NCI-H526 (cell line): ENCODE results near the gene MRPL38.
A peak's percentile ranks its signal among the peaks of the same experiment; 100 is the strongest.
"Not testable (repeated sequence)": the region's sequence is repeated elsewhere in the genome, so short reads cannot be mapped to it uniquely, and the experiment has no call there.

ENCODE experiments used
- DNase-seq, 2 experiments: peaks; one replicate each; lab custom pipeline; 2025; lab: John Stamatoyannopoulos, UW

The MRPL38 gene

GRCh38 chr17:75876190-75876937, 28.3 kb downstream of the MRPL38 start:
- no peak for DNase-seq

- no peak for DNase-seq
Measured at GRCh38 chr17:75875940-75876189, 28.8 kb downstream of the MRPL38 start.

GRCh38 chr17:75875182-75875939, 29.3 kb downstream of the MRPL38 start:
- DNase-seq: no peak

GRCh38 chr17:75874323-75875181, 30.1 kb downstream of the MRPL38 start:
- DNase-seq: no peak

GRCh38 chr17:75873587-75874322, 30.9 kb downstream of the MRPL38 start:
- DNase-seq: no peak

- DNase-seq: no peak
Measured at GRCh38 chr17:75872434-75873351, 32.0 kb downstream of the MRPL38 start.

- DNase-seq: not testable (repeated sequence)
Measured at GRCh38 chr17:75870228-75870627, 34.5 kb downstream of the MRPL38 start.

- DNase-seq: no peak
Measured at GRCh38 chr17:75869282-75870141, 35.2 kb downstream of the MRPL38 start.

- not testable (repeated sequence) for DNase-seq
Measured at GRCh38 chr17:75868730-75869281, 35.9 kb downstream of the MRPL38 start.

GRCh38 chr17:75865404-75866188, 39.1 kb downstream of the MRPL38 start:
- DNase-seq: not testable (repeated sequence)

GRCh38 chr17:75864887-75865286, 39.8 kb downstream of the MRPL38 start:
- DNase-seq: not testable (repeated sequence)

- no peak for DNase-seq
Measured at GRCh38 chr17:75864448-75864871, 40.2 kb downstream of the MRPL38 start.

- no peak for DNase-seq
Measured at GRCh38 chr17:75861927-75862317, 42.8 kb downstream of the MRPL38 start.

- not testable (repeated sequence) for DNase-seq
Measured at GRCh38 chr17:75859358-75859757, 45.3 kb downstream of the MRPL38 start.

GRCh38 chr17:75856062-75856756, 48.5 kb downstream of the MRPL38 start:
- DNase-seq: peak in 1 of 2 experiments; percentile 56

GRCh38 chr17:75855310-75856061, 49.2 kb downstream of the MRPL38 start, which contains the start of gene WBP2:
TSS of gene WBP2 (minus strand) at chr17:75855335. CDS start at chr17:75855297, 38 bp downstream.
- peak; percentile 99 to 100 for DNase-seq

- no peak for DNase-seq
Measured at GRCh38 chr17:75854881-75855309, 49.8 kb downstream of the MRPL38 start.
